SU-DHL-6 (cell line): ENCODE results near the gene PRX.

Source experiments
- EZH2phosphoT487 ChIP-seq: fragments of 200-600 bp; sonication (generic), shearing (Covaris generic); conservative IDR thresholded peaks from 2 replicates; pipeline ENCODE4 v1.6.1; 2018; ENCODE audit warnings: mild to moderate bottlenecking, antibody characterized with exemption, low read length, moderate library complexity, mixed read lengths
- TF ChIP-seq, protein P1 (sequence below): fragments of 200-600 bp; sonication (generic); IDR thresholded peaks from one replicate; pipeline ENCODE4 v1.5.1; 2017; ENCODE audit warnings: antibody characterized with exemption, mild to moderate bottlenecking, low read length, moderate library complexity; ENCODE audit not compliant: insufficient read depth, poor library complexity, severe bottlenecking

GRCh38 chr19:40392123-40392522 is 21.1 kb downstream of the PRX start:
- TF ChIP-seq, protein P1, sequence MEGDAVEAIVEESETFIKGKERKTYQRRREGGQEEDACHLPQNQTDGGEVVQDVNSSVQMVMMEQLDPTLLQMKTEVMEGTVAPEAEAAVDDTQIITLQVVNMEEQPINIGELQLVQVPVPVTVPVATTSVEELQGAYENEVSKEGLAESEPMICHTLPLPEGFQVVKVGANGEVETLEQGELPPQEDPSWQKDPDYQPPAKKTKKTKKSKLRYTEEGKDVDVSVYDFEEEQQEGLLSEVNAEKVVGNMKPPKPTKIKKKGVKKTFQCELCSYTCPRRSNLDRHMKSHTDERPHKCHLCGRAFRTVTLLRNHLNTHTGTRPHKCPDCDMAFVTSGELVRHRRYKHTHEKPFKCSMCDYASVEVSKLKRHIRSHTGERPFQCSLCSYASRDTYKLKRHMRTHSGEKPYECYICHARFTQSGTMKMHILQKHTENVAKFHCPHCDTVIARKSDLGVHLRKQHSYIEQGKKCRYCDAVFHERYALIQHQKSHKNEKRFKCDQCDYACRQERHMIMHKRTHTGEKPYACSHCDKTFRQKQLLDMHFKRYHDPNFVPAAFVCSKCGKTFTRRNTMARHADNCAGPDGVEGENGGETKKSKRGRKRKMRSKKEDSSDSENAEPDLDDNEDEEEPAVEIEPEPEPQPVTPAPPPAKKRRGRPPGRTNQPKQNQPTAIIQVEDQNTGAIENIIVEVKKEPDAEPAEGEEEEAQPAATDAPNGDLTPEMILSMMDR, result no peak
- no peak for TF ChIP-seq EZH2phosphoT487
